ENCODE results near the gene BAZ2A.
"Not testable (repeated sequence)": the region's sequence is repeated elsewhere in the genome, so short reads cannot be mapped to it uniquely, and the experiment has no call there.

The BAZ2A gene

DNA sequence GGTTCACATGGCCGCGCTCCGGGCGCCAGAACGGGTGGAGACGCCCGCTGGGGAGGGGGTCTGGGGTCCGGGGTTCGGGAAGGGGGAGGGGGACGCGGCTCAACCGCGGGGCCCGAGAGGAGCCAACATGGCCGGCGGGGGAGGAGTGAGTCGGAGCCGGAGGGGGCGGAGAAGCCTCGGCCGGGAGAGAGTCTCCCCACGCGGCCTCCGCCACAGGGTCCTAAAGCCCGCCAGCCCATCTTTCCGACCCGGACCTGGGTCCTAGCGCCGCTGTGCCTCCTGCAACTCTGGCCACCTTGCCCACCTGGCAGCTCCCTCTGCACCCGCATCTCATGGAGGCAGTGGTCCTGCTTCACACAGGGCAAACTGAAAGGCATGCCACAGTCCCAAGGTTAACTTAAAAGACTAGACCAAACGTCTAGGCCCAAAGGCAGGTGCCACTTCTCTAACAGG is at the start of gene BAZ2A:
TSS of gene BAZ2A (minus strand) at position 147 of the 453 bp plus-strand sequence. CDS start 12,796 bp downstream, outside the sequence.
- DNase-seq = peak; percentile 91

DNA sequence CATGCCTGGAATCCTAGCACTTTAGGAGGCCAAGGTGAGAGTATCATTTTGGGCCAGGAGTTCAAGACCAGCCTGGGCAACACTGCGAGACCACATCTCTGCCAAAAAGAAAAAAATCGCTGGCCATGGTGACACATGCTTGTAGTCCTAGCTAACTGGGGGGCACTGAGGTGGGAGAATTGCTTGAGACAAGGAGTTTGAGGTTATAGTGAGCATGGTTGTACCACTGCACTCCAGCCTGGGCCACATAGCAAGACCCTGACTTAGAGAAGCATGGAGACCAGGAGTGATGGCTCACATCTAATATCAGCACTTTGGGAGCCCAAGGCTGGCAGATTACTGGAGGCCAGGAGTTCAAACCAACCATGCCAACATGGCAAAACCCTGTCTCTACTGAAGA is 48.7 kb upstream of the BAZ2A start:
- no peak for DNase-seq

DNA sequence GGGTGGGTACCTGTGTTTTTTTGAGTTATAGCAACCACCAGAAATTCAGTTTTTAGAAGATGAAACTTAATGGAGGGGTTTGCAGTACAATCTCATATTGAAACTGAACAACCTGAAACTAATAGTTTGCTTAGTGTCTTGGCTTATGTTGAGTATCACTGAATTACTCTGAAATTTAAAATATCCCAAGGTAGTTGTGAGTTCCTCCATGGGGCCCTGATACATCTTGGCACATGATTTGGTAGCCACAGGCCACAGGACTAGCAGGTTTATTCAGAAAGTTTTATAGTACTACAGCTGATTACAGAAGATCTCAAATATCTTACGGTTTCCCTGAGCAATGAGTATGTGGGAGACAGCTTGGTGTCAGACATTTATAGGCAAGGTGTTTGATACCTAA is 47.6 kb upstream of the BAZ2A start:
- no peak for DNase-seq

DNA sequence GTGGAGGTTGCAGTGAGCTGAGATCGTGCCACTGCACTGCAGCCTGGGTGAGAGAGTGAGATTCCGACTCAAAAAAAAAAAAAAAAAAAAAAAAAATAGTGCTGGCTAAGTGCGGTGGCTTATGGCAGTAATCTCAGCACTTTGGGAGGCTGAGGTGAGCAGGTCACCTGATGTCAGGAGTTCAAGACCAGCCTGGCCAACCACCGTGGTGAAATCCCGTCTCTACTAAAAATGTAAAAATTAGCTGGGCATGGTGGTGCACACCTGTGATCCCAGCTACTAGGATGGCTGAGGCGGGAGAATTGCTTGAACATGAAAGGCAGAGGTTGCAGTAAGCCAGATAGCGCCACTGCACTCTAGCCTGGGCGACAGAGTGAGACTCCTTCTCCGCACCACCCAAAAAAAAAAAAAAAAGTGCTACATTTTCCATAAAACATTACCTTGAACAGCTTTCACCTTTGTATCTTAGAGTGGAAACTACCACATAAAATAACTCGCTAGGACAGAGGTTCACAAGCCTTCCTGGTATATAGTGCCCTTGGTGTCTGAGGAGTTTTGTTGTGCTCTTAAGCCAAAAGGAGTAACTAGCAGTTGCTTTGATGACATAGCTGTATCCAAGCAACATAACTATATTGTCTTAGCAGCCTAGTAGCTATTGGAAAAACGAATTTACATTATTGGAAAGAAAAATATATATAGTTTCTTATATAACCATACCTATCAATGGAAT is 46.9 kb upstream of the BAZ2A start:
- DNase-seq = no peak

- no peak for DNase-seq
Observed at GRCh38 chr12:56671608-56672007, 41.5 kb upstream of the BAZ2A start.

GRCh38 chr12:56670836-56671235 is 40.7 kb upstream of the BAZ2A start:
- DNase-seq = no peak

- no peak for DNase-seq
Observed at GRCh38 chr12:56668197-56668457, 38.0 kb upstream of the BAZ2A start.

DNA sequence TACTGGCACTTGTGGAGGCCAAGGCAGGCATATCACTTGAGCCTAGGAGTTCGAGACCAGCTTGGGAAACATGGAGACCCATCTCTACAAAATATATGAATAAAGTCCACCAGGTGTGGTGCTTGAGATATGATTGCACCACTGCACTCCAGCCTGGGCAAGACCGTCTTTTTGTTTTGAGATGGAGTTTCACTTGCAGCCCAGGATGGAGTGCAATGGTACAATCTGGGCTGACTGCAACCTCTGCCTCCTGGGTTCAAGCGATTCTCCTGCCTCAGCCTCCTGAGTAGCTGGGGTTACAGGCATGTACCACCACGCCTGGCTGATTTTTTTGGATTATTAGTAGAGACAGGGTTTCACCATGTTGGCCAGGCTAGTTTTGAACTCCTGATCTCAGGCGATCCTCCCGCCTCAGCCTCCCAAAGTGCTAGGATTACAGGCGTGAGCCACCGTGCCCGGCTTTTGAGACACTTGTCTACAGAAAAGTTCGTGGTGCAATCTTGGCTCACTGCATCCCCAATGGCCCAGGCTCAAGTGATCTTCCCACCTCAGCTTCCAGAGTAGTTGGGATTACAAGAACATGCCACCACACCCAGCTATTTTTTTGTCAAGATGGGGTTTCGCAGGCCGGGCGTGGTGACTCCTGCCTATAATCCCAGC is 32.0 kb upstream of the BAZ2A start:
- no peak for DNase-seq

DNA sequence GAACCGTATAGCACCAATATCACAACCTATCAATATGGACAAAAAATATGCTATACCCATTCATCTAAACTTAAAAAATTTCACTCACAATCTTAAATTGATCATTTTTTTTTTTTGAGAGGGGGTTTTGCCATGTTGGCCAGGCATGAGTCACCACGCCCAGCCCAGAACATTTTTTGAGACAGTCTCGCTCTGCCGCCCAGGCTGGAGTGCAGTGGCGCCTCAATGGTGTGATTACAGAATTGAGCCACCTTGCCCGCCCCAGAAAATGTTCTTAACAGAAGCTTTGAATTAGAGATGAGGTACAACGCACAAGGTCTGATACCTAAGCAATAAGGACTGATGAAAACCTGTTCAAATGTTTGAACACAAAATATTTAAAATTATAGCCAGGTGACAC is 31.4 kb upstream of the BAZ2A start:
- DNase-seq = no peak

DNA sequence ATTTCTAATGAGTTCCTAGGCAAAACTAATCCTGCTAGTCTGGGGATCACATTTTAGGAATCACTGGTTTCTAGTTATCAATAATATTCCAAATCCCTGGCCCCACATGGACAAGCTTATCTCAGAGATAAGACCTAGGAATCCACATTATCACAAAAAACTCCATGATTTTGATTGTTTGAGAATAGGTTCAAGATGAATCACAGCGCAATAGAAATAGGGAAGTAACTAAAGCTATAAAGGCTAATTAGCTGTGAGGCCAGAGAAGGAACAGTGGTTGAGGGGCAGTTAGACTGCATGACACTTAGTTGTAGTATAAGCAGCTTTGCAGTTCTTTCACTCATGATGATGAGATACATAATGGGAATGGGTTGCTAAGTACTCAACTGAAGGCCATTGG is 28.8 kb upstream of the BAZ2A start:
- no peak for DNase-seq

DNA sequence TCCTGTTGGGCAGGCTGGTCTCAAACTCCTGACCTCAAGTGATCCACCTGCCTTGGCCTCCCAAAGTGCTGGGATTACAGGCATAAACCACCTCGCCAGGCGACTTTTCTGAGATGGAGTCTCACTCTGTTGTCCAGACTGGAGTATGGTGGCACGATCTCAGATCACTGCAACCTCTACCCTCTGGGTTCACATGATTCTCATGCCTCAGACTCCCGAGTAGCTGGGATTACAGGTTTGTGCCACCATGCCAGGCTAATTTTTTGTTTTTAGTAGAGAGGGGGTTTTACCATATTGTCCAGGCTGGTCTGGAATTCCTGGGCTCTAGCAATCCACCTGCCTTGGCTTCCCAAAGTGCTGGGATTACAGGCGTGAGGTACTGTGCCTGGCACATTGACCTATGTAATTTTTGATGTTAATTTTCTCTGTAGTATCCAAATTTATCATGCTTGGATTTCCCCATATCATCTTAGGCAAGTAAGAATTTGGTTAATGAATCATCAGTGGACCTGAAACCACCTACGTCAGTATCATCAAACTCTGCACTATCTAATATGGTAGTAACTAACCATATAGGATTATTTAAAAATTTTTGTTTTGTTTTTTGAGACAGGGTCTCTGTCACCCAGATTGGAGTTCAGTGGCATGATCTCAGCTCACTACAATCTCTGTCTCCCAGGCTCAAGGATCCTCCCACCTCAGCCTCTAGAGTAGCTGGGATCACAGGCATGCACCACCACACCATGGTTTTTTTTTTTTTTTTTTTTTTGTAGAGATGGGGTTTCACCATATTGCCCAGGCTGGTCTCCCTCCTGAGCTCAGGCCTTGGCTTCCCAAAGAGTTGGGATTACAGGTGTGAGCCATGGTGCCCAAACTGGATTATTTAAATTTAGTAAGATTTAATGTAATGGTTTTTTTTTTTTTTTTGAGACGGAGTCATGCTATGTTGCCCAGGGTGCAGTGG is 27.6 kb upstream of the BAZ2A start:
- DNase-seq = no peak

DNA sequence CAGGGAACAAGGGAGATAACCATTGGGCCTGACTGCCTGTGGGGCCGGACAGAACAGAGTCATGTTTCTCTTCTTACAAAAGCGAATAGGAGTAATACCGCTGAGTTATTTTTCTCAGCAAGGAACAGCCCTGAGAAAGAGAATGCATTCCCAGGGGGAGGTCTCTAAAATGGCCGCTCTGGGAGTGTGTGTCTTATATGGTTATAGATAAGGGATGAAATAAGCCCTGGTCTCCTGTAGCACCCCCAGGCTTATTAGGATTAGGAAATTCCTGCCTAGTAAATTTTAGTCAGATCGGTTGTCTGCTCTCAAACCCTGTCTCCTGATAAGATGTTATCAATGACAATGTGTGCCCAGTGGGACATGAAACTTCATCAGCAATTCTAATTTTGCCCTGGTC is 23.7 kb upstream of the BAZ2A start:
- DNase-seq = not testable (repeated sequence)

GRCh38 chr12:56648023-56648422 is 17.9 kb upstream of the BAZ2A start:
- DNase-seq = not testable (repeated sequence)

DNA sequence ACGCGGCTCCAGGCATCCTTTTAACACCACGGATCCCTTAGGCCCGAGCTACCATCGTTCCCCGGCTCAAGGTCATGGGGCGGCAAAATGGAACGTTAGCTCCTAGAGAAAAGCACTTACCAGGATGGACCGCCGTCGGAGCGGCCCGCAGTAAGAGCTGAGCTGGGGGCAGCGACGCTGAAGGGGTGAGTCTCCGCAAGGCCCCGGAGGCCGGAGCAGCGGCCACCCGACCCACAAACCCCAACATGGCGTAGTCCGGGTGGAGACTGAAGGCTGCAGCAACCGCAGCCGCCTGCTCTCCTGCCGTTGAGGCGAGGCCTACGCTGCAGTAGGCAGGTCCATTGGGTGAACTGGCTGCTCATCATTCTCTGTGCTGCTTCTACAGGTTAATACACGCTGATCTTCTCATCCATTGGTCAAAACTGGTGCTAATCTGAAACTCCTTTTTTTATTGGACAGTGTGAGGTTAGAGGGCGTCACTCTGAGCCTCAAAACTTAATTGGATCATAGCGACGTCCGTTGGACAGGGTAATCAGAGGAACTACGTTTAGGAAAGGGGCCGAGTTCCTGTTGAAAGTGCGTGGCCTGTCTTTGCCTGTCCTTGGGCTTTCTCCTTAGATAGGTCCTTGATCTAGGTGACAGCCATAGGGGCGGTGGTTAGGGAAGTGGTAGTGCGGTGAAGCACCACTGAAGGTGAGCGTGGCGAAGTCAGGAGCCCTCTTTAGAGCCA is 15.8 kb upstream of the BAZ2A start, which contains the start of gene ATP5F1B:
TSS of gene ATP5F1B (minus strand) at position 268 of the 730 bp plus-strand sequence. CDS start at position 247, 21 bp downstream.
- peak; percentile 96 for DNase-seq

GRCh38 chr12:56645201-56645716 is 15.1 kb upstream of the BAZ2A start:
- DNase-seq = peak; percentile 43

DNA sequence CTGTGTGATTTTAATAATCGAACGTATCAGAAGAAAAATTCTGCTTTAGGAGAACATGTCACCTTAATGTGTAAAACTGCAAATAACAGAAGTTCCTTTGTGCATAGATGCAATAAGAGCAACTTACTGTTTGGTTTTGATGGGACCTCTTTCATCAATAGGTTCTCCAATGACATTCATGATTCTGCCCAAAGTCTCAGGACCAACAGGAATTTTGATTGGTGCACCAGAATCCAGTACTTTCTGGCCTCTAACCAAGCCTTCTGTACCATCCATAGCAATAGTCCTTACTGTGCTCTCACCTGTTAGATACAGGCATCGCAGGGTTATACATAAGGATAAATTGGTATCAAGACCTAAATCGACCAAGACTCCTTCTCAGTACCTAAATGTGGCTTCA is 14.5 kb upstream of the BAZ2A start:
- DNase-seq = no peak

- DNase-seq = no peak
Observed at GRCh38 chr12:56641219-56641618, 11.1 kb upstream of the BAZ2A start.

DNA sequence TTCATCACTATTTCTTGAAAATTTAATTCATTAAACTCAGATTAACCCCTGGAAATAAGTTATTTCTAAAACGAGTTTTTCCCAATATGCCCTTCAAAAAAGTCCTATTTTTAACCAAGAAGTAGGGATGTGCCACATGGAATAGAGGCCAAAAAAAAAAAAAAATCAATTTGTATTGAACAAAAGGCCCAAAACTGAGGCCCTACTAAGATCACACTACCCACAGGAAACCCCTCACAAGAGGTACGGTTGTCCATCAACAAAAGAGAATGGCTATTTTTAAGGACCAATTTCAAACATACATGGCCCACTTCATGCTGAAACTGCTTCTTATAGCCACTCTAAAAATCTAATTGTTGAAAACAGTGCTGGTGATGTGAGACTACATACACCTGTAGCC is 7.5 kb upstream of the BAZ2A start:
- no peak for DNase-seq

DNA sequence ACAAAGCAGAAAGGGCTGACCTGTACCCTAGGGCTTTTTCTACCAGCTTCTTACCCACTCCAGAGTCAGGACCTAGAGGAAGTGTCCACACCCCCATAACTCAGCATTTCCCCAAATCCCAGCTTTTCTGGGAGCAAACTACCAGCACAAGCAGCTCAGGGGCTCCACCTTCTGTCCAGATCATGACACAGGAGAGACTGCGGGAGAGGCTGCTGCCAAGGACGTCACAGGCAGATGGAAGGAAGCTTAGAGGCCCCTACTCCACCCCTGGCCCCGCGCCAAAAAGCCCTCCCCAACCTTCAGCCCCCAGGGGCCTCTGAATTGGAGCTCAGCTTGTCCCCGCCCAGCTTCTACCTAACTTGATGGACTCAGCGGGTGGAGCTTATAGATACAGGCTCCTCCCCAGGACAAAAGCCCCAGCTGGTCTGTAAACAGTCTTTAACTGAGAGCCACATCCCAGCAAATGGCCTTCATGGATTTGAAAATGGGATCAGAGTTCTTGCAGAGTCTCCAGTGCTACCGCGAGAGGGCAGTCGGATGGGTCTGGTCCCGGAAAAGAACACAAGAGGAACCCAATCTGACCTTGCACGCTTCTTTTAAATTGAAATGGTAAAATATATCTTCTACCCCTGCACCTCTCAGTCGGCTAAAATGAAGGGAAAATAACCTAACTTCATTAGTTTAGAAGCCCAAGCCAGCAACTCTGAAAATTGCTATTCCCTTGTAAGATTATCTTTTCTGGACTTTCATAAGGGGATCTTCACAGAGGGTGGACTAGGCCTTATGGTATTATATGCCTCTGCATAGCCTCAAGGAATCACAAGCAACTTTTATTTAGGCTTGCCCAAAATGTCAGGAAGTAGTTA is 6.8 kb upstream of the BAZ2A start:
- peak; percentile 100 for DNase-seq

DNA sequence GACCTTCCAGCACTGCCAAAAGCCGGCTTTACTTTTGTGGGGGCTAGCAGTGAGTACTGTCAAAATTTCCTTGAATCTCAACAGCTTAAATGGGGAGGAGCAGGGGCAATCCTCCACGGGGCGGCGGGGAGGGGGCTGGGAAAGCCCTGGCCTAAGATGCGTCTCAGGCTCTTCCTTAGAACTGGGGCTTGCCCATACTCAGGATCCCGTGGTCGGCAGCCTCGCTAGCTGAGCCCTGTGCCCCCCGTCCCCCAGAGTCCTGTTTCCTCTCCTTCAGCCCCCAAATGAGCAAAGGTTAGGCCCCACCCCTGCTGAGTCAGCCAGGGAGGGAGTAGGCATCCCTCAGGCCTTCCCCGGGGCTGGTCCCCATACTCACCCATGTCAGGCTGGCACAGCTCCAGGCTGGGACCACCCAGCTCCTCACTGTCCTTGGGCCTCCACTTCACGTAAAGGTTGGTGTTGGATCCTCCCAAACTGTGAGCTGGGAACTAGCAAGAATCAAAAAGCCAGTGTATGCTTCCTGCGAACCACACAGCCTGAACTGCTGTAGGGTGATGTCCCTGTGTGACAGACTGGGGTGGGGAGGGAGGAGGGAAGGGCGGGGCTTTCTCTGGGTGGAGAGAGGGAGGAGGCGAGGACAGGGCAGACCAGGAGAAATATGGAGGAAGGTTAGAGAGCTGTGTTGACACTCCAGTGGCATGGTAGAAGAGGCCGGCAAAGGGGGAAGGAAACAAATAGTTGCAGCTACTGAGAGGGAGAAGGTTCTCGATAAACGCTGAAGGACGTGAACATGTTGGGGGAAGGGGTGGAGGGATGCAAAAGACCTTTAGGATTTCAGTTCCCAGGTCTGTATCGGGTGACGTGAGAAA is 5.9 kb upstream of the BAZ2A start:
- DNase-seq = peak; percentile 93

Data from left hindlimb (tissue), 1 donor.